ENCODE data around the gene GBA3. TPM values are rescaled to one million over a fixed set of nuclear protein-coding genes. Genes with fewer than 3 reads are reported as not detected.

GBA3 gene
- total RNA-seq, 1 donor from 2014 or later = 0.63 TPM

- TF ChIP-seq CTCF (conservative IDR thresholded peaks at IDR 0.05; ENCODE audit: low read depth, low read length) = no peak
- DNase-seq (ENCODE audit: low read depth) = no peak
- H3K4me3 ChIP-seq (ENCODE audit: low read depth, low read length) = no peak overlapping the region
Measured at GRCh38 chr4:22712105-22712504, 19.4 kb downstream of the GBA3 start.

GRCh38 chr4:22712529-22712928 is 19.8 kb downstream of the GBA3 start:
- no peak overlapping the region for H3K4me3 ChIP-seq (ENCODE audit: low read depth, low read length)
- no peak for TF ChIP-seq CTCF (conservative IDR thresholded peaks at IDR 0.05; ENCODE audit: low read depth, low read length)
- no peak for DNase-seq (ENCODE audit: low read depth)

DNA sequence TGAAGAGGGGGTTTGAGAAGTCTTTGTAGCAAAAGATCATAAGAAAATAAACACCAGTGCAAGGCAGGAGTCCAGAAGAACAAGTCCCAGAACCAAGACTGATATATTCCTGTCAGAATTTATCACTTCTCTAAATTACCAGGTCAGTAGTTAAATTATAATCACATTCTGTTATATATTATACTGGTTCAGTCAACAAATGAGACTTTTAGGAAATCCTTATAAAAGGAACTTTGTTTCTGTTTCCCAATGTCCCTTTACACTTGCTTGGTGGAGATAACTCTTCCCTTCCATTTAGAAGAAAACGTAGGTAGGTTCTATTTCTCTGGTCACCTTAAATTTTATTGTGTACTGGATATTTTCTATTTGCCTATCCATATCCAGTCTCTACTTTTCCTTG is 21.1 kb downstream of the GBA3 start:
- H3K4me3 ChIP-seq (ENCODE audit: low read depth, low read length) = no peak overlapping the region
- no peak for DNase-seq (ENCODE audit: low read depth)
- TF ChIP-seq CTCF (conservative IDR thresholded peaks at IDR 0.05; ENCODE audit: low read depth, low read length) = no peak

DNA sequence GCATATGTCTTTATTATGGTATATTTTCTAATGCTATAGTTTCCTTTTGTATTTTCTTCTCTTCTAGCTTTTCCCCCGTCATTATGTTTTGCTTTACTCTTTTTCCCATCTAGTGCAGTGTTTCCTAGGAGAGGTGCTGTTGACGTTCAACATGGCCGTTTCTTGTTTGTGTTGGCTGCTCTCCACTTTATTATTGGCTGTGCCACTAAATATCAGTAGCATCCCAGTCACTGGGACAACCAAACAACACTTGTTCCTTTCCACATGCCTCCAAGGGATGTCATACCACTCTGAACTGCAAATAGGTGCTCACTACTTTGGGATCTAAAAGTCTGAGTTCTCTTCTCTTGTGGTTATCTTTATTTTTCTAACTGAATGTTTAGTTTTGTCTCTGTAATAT is 26.5 kb downstream of the GBA3 start:
- no peak for TF ChIP-seq CTCF (conservative IDR thresholded peaks at IDR 0.05; ENCODE audit: low read depth, low read length)
- no peak for DNase-seq (ENCODE audit: low read depth)

GRCh38 chr4:22720091-22720490 is 27.4 kb downstream of the GBA3 start:
- TF ChIP-seq CTCF (conservative IDR thresholded peaks at IDR 0.05; ENCODE audit: low read depth, low read length) = no peak
- DNase-seq (ENCODE audit: low read depth) = no peak
- H3K4me3 ChIP-seq (ENCODE audit: low read depth, low read length) = no peak overlapping the region

More for the DNA sequence above, 26.5 kb downstream of the GBA3 start:
- H3K4me3 ChIP-seq (ENCODE audit: low read depth, low read length) = no peak overlapping the region

DNA sequence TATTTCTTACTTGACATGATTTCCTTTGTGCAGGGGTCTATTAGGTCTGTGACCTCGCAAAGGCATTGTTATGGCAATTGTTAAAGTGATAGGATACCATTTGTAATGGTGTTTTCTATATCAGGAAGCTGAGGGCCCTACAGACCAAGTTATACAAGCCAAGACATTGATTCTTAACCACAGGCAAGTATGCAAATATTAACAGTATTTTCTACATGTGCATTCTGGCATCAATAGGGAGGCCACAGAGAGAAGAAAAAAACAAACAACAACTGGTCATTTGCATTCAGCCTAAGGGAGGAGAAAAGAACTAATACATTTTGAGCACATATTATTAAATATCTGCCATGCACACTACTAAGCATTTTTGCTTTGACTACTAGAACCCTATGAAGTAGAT is 28.5 kb downstream of the GBA3 start:
- TF ChIP-seq CTCF (conservative IDR thresholded peaks at IDR 0.05; ENCODE audit: low read depth, low read length) = no peak
- no peak for DNase-seq (ENCODE audit: low read depth)
- H3K4me3 ChIP-seq (ENCODE audit: low read depth, low read length) = no peak overlapping the region

DNA sequence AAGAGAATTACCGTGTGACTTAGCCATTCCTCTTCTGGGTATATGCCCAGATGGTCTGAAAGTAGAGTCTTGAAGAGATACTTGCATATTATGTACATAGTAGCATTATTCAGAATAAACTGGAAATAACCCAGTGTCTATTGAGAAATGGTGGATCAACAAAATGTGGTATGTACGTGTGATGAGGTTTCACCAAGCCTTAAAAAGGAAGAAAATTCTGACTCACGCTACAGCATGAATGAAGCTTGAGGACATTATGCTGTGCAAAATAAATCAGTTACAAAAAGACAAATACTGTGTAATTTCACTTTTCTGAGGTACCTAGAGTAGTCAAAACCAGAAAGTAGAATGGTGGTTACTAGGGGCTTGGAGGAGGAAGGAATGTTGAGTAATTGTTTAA is 37.3 kb downstream of the GBA3 start:
- TF ChIP-seq CTCF (conservative IDR thresholded peaks at IDR 0.05; ENCODE audit: low read depth, low read length) = no peak
- DNase-seq (ENCODE audit: low read depth) = no peak
- H3K4me3 ChIP-seq (ENCODE audit: low read depth, low read length) = no peak overlapping the region

All from epithelial cell of proximal tubule (primary cell).